CD4-positive, alpha-beta T cell treated with Interleukin-10 for 1 hour (primary cell): ENCODE data around the gene KDM4B.

Experiments used
- DNase-seq: peaks from one replicate; pipeline ENCODE4 v3.0.0-alpha.2; 2020

The KDM4B gene

DNA sequence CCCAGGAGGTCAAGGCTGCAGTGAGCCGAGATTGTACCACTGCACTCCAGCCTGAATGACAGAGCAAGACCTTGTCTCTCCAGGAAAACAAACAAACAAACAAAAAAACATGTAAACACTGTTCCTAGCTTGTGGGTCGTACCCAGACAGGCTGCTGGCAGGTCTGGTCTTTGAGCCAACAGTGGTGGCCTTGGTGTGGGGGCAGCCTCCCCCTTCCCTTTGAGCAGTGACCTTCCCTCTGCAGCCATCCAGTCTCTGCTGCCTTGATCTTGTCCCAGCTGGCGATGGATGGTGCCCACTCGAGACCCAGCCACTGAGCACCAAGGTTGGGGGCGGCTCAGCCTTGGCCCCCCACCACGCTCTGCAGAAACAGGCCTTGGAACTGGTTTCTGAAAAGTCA, 143.3 kb downstream of the KDM4B start:
- no peak for DNase-seq

DNA sequence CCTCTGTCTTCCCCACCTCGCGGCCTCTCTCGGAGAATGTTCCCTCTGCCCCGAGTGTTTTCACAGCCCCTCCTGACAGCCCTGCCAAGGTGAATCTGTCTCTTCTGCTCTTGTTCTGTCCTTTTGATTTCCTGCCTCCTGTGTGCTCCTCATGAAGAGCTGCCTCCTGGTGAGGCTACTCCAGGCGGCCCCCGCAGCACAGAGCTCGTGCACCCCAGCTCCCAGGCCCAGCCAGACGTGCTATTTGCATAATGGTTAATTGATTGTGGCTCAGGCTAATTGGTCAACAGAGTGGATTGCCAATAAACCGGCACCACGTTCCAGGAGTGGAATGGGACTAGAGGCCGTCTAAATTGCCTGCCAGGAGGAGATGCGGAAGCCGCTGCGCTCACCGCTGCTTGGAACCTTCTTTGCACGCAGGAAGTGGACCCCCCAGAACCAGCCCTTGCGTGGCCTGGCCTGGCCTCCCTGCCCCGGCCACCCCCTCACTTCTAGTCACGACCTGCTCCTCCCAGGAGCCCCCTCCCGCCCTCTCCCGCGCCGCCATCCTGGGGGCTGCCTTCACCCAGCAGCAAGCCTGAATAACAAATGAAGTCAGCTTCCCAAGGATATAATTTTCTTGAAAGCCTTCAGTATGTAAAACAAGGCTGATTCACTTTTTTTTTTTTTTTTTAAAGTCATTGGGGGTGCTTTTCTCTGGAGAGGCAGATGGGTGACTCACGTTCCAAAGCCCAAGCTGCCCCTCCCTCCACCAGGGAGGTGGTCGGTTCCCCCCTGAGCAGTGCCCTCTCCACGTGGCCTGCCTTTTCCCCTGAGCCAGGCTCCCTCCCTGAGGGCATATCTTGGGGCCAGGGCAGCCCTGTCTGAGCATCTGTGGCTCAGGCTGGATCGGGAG, 144.0 kb downstream of the KDM4B start:
- no peak for DNase-seq

GRCh38 chr19:5113633-5114586, 145.0 kb downstream of the KDM4B start:
- no peak for DNase-seq

GRCh38 chr19:5114727-5115126, 145.8 kb downstream of the KDM4B start:
- no peak for DNase-seq

- DNase-seq = no peak
Measured at GRCh38 chr19:5115351-5115750, 146.4 kb downstream of the KDM4B start.

DNA sequence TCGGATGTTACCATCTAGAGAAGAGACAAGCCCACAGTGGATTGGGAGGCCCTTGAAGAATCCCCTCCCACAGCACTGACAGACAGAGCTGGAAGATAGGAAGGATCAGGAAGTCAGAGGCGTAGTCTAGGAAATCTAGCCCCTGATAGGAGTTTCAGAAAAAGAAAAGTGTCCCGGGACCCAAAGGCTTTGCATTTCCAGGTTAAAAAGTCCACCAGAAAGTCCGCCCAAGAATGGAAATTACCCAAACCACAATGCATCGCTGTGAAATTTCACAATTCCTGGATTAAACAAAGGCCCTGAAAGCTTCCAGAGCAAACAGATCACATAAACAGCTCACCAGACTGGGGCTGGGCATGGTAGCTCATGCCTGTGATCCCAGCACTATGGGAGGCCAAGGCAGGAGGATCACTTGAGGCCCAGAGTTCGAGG, 146.9 kb downstream of the KDM4B start:
- DNase-seq = no peak

- DNase-seq = no peak
Measured at GRCh38 chr19:5116292-5116691, 147.4 kb downstream of the KDM4B start.

DNA sequence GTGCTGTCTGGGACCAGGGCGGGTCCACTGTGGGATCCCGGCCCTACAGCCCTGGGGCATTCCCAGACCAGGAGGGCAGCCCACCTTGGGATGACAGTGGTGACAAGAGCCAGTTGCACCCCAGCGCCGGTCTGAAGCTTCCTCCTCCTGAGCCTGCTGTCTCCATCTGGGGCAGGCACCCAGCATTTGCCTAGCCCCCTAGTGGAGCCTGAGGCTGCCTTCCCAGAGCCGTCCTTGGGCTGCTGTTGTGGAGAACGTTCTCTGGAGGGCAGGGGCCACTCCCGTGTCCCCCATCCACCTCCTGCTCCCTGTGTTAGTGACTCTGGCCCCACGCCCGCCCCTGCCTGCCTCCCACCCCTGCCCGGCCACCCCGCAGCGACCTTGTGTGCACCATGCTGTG, 148.5 kb downstream of the KDM4B start:
- DNase-seq = no peak

- DNase-seq = no peak
Measured at GRCh38 chr19:5118026-5118425, 149.1 kb downstream of the KDM4B start.

DNA sequence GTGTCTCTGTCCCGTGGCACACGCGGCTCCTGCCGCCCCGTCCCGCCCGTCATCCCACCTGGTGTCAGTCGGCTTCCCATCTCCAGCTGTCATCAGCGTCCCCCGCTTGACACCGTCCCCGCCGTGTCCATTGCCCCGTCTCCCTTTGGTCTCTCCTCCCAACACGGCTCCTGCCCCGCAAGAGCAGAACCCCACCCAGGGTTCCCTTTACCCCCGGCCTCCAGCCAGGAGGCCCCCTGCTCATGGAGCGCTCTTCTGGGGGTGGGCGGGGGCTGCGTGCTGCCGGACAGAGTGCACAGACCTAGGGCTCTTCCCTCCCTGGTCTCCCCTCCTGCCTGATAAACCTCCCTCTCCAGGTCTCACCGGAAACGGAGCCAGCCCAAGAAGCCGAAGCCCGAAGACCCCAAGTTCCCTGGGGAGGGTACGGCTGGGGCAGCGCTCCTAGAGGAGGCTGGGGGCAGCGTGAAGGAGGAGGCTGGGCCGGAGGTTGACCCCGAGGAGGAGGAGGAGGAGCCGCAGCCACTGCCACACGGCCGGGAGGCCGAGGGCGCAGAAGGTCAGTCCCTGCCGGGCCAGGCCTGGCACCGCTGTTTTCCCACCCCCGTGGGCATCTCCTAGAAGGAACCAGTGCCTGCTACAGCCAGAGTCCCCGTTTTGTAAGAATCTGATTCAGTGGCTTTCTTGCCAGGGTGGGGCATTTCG, 150.5 kb downstream of the KDM4B start:
- DNase-seq = no peak

DNA sequence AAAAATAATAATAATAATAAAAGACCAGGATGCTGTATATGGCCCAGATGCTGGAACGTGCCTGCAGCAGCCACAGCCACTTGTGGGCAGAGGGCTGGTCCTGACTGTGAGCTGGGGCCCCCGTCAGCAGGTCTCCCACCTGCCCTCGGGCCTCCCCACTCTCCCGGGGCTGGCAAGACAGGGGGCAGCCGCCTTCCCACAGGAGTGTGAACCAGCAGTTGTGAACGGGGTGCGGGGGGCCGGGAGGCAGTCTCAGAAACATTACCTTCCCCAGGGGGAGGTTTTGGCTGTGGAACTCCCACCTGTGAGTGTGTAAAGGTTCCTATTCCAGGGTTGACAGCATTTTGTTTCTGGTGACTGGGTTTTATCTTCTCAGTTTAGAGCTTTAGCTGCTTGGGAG, 151.4 kb downstream of the KDM4B start:
- no peak for DNase-seq

DNA sequence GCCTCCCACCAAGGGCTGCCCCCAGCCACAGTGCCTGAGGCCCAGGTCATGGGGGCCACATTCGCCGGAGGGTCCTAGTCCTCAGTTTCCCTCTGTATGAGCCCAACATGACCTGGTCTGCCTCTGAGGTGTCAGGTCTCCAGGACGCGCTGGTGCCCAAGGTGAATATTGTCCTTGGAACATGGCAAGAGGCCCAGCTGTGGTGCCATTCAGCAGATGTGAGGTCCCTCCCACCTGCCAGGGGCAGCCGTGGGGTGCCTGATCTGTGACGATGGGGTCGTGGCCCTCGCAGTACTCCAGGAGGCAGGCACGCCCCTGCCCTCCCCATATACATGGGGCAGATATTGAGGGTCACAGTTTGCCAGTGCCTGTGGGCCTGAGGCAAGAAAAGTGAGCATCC, 151.9 kb downstream of the KDM4B start:
- DNase-seq = no peak

- DNase-seq = no peak
Measured at GRCh38 chr19:5121266-5122120, 152.6 kb downstream of the KDM4B start.

DNA sequence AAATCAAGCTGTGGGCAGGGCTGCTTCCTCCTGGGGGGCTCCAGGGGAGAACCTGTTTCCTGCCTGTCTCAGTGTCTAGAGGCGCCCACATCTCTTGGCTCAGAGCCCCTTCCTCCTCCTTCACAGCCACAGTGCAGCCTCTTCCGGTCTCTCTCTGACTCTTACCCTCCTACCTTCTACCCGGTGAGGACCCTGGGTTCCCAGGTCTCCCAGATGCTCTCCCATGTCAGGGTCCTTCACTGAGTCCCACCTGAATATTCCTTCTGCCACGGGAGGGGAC, 153.1 kb downstream of the KDM4B start:
- DNase-seq = no peak

DNA sequence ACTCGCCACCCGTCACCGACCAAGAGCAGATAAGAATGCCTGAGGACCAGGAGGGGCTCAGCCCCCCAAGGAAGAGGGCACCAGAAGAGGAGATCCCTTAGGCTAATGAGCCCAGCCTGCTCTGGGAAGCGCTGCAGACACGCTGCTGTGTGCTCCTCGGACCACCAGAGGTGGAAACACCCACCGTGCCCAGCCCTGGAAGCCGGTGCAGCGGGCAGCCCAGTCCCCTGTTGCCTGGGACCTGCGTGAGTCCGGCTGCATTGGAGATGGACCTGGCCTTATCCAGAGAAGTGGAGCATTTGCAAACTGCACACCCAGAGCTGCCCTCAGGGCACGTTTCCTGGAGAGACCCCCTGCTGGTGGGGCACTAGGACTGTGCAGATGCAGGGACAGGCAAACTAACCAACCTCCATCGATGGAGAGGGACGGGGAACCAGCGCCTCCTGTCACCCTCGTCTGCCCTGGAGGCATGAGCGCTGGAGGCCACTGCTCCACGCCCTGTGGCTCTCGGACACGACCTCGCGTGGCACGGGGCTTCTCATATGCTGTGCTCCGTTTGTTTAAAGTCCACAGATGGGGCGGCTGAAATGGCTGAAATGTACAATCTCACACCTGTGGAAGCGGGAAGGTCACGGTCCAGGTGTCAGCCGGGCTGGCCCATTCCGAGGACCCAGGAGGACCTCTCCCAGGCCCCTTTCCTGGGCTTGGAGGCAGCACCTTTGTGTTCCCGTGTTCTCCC, 153.9 kb downstream of the KDM4B start:
- no peak for DNase-seq

- no peak for DNase-seq
Measured at GRCh38 chr19:5123646-5124045, 154.7 kb downstream of the KDM4B start.

- DNase-seq = no peak
Measured at GRCh38 chr19:5124111-5124855, 155.4 kb downstream of the KDM4B start.

GRCh38 chr19:5125376-5125775, 156.5 kb downstream of the KDM4B start:
- no peak for DNase-seq

GRCh38 chr19:5125797-5126497, 157.0 kb downstream of the KDM4B start:
- DNase-seq = no peak
